ENCODE results near the gene FKBP10.

FKBP10 gene

GRCh38 chr17:41768682-41769288 lies 44.0 kb upstream of the FKBP10 start:
- H3K9me3 ChIP-seq (ENCODE audit: control insufficient read depth, low read length) = no peaks in the 10 kb centered on the region
- no peak overlapping the region for H2AFZ ChIP-seq (ENCODE audit: low read depth, low read length)
- no peak overlapping the region for H2BK5ac ChIP-seq (ENCODE audit: low read depth, low read length, poor library complexity, severe bottlenecking)
- peak overlapping the region in 1 of 2 experiments; percentile 8 for H3K4me3 ChIP-seq (ENCODE audit: insufficient read depth in 1 of 2, low read depth in 1 of 2, low read length in 2 of 2)
- no peak for DNase-seq
- H3K9ac ChIP-seq (ENCODE audit: low read length) = no peak overlapping the region
- H3K36me3 ChIP-seq (ENCODE audit: control insufficient read depth in 1 of 2, insufficient read depth in 2 of 2, low read depth in 1 of 2, low read length in 2 of 2) = peaks cover 0 to 90% of the 10 kb centered on the region in 2 experiments
- no peak overlapping the region for H3K23ac ChIP-seq (ENCODE audit: low read length in 2 of 2)
- H3K27ac ChIP-seq (ENCODE audit: low read length, poor library complexity, severe bottlenecking) = no peak overlapping the region
- 97% methylated on average over 23 of the region's 23 CpGs for WGBS
- H3K14ac ChIP-seq (ENCODE audit: low read length in 2 of 2) = no peak overlapping the region
- no peak overlapping the region for H3K4me2 ChIP-seq (ENCODE audit: low read length, poor library complexity, severe bottlenecking)
- H3K18ac ChIP-seq (ENCODE audit: low read depth in 1 of 2, low read length in 2 of 2) = no peak overlapping the region
- no peak overlapping the region for H2BK120ac ChIP-seq (ENCODE audit: low read depth, low read length)
- peaks cover 33% of the 10 kb centered on the region for H3K4me1 ChIP-seq (ENCODE audit: control insufficient read depth, insufficient read depth, low read depth, low read length)
- H2AK5ac ChIP-seq (ENCODE audit: low read length, severe bottlenecking) = no peak overlapping the region
- H4K91ac ChIP-seq (ENCODE audit: low read length) = no peak overlapping the region
- no peak overlapping the region for H4K8ac ChIP-seq (ENCODE audit: low read length)
- H2BK15ac ChIP-seq (ENCODE audit: low read depth, poor library complexity, severe bottlenecking) = no peak overlapping the region
- H2BK12ac ChIP-seq (ENCODE audit: low read length in 2 of 2) = no peak overlapping the region
- peaks cover 34% of the 10 kb centered on the region for H3K79me1 ChIP-seq (replicated peaks; ENCODE audit: low read length, poor library complexity, severe bottlenecking)
- H3K4ac ChIP-seq (ENCODE audit: low read depth in 1 of 2, low read length in 2 of 2) = no peak overlapping the region
- peaks cover 0 to 13% of the 10 kb centered on the region in 2 experiments for H3K27me3 ChIP-seq (ENCODE audit: control insufficient read depth in 1 of 2, insufficient read depth in 1 of 2, low read length in 2 of 2)

GRCh38 chr17:41769346-41769862 lies 43.4 kb upstream of the FKBP10 start:
- no peak overlapping the region for H4K8ac ChIP-seq (ENCODE audit: low read length)

GRCh38 chr17:41769985-41770384 lies 42.8 kb upstream of the FKBP10 start:
- WGBS = 92% methylated on average over 3 of the region's 3 CpGs
- H2BK120ac ChIP-seq (ENCODE audit: low read depth, low read length) = no peak overlapping the region

More at GRCh38 chr17:41769346-41769862, 43.4 kb upstream of the FKBP10 start:
- Histone ChIP-seq H3K4me1 (ENCODE audit: control insufficient read depth, insufficient read depth, low read depth, low read length) (peaks cover 37% of the 10 kb centered on the region), H3K27ac (ENCODE audit: low read length, poor library complexity, severe bottlenecking) (no peak overlapping the region), H3K27me3 (ENCODE audit: control insufficient read depth in 1 of 2, insufficient read depth in 1 of 2, low read length in 2 of 2) (peaks cover 0 to 13% of the 10 kb centered on the region in 2 experiments), H3K18ac (ENCODE audit: low read depth in 1 of 2, low read length in 2 of 2) (no peak overlapping the region), H2AK5ac (ENCODE audit: low read length, severe bottlenecking) (no peak overlapping the region), H2BK12ac (ENCODE audit: low read length in 2 of 2) (no peak overlapping the region), H3K36me3 (ENCODE audit: control insufficient read depth in 1 of 2, insufficient read depth in 2 of 2, low read depth in 1 of 2, low read length in 2 of 2) (peaks cover 0 to 88% of the 10 kb centered on the region in 2 experiments), H3K4me2 (ENCODE audit: low read length, poor library complexity, severe bottlenecking) (no peak overlapping the region), H4K91ac (ENCODE audit: low read length) (no peak overlapping the region), H3K4me3 (ENCODE audit: insufficient read depth in 1 of 2, low read depth in 1 of 2, low read length in 2 of 2) (no peak overlapping the region), H3K14ac (ENCODE audit: low read length in 2 of 2) (no peak overlapping the region), H3K23ac (ENCODE audit: low read length in 2 of 2) (no peak overlapping the region), H3K9ac (ENCODE audit: low read length) (no peak overlapping the region), H2BK5ac (ENCODE audit: low read depth, low read length, poor library complexity, severe bottlenecking) (no peak overlapping the region), H3K4ac (ENCODE audit: low read depth in 1 of 2, low read length in 2 of 2) (no peak overlapping the region), H3K79me1 (replicated peaks; ENCODE audit: low read length, poor library complexity, severe bottlenecking) (peaks cover 31% of the 10 kb centered on the region), H3K9me3 (ENCODE audit: control insufficient read depth, low read length) (no peaks in the 10 kb centered on the region), H2AFZ (ENCODE audit: low read depth, low read length) (no peak overlapping the region), H2BK15ac (ENCODE audit: low read depth, poor library complexity, severe bottlenecking) (no peak overlapping the region), H2BK120ac (ENCODE audit: low read depth, low read length) (no peak overlapping the region)
- WGBS = 96% methylated on average over 16 of the region's 16 CpGs
- no peak for DNase-seq

GRCh38 chr17:41771389-41772206 lies 41.2 kb upstream of the FKBP10 start:
- Histone ChIP-seq H3K4ac (ENCODE audit: low read depth in 1 of 2, low read length in 2 of 2) (no peak overlapping the region), H3K4me1 (ENCODE audit: control insufficient read depth, insufficient read depth, low read depth, low read length) (peaks cover 55% of the 10 kb centered on the region), H3K27me3 (ENCODE audit: control insufficient read depth in 1 of 2, insufficient read depth in 1 of 2, low read length in 2 of 2) (peaks cover 0 to 13% of the 10 kb centered on the region in 2 experiments), H3K18ac (ENCODE audit: low read depth in 1 of 2, low read length in 2 of 2) (no peak overlapping the region), H2BK120ac (ENCODE audit: low read depth, low read length) (no peak overlapping the region), H2AFZ (ENCODE audit: low read depth, low read length) (no peak overlapping the region), H3K14ac (ENCODE audit: low read length in 2 of 2) (no peak overlapping the region), H3K4me3 (ENCODE audit: insufficient read depth in 1 of 2, low read depth in 1 of 2, low read length in 2 of 2) (no peak overlapping the region), H3K9ac (ENCODE audit: low read length) (no peak overlapping the region), H2AK5ac (ENCODE audit: low read length, severe bottlenecking) (peak overlapping the region; percentile 97), H3K79me1 (replicated peaks; ENCODE audit: low read length, poor library complexity, severe bottlenecking) (peaks cover 28% of the 10 kb centered on the region), H3K27ac (ENCODE audit: low read length, poor library complexity, severe bottlenecking) (peak overlapping the region; percentile 92), H3K36me3 (ENCODE audit: control insufficient read depth in 1 of 2, insufficient read depth in 2 of 2, low read depth in 1 of 2, low read length in 2 of 2) (peaks cover 0 to 91% of the 10 kb centered on the region in 2 experiments), H3K4me2 (ENCODE audit: low read length, poor library complexity, severe bottlenecking) (no peak overlapping the region), H2BK12ac (ENCODE audit: low read length in 2 of 2) (no peak overlapping the region), H3K9me3 (ENCODE audit: control insufficient read depth, low read length) (no peaks in the 10 kb centered on the region), H4K91ac (ENCODE audit: low read length) (peak overlapping the region; percentile 74), H2BK5ac (ENCODE audit: low read depth, low read length, poor library complexity, severe bottlenecking) (no peak overlapping the region), H4K8ac (ENCODE audit: low read length) (peak overlapping the region; percentile 32), H2BK15ac (ENCODE audit: low read depth, poor library complexity, severe bottlenecking) (no peak overlapping the region), H3K23ac (ENCODE audit: low read length in 2 of 2) (no peak overlapping the region)
- WGBS = 86% methylated on average over 16 of the region's 17 CpGs
- no peak for DNase-seq

More at GRCh38 chr17:41769985-41770384, 42.8 kb upstream of the FKBP10 start:
- Histone ChIP-seq H3K4me3 (ENCODE audit: insufficient read depth in 1 of 2, low read depth in 1 of 2, low read length in 2 of 2) (no peak overlapping the region), H3K27me3 (ENCODE audit: control insufficient read depth in 1 of 2, insufficient read depth in 1 of 2, low read length in 2 of 2) (peaks cover 0 to 13% of the 10 kb centered on the region in 2 experiments), H2BK12ac (ENCODE audit: low read length in 2 of 2) (no peak overlapping the region), H4K8ac (ENCODE audit: low read length) (no peak overlapping the region), H3K9me3 (ENCODE audit: control insufficient read depth, low read length) (no peaks in the 10 kb centered on the region), H3K14ac (ENCODE audit: low read length in 2 of 2) (no peak overlapping the region), H2BK5ac (ENCODE audit: low read depth, low read length, poor library complexity, severe bottlenecking) (no peak overlapping the region), H3K36me3 (ENCODE audit: control insufficient read depth in 1 of 2, insufficient read depth in 2 of 2, low read depth in 1 of 2, low read length in 2 of 2) (peaks cover 0 to 88% of the 10 kb centered on the region in 2 experiments), H2BK15ac (ENCODE audit: low read depth, poor library complexity, severe bottlenecking) (no peak overlapping the region), H3K23ac (ENCODE audit: low read length in 2 of 2) (peak overlapping the region in 1 of 2 experiments; percentile 47), H2AFZ (ENCODE audit: low read depth, low read length) (no peak overlapping the region), H3K4me2 (ENCODE audit: low read length, poor library complexity, severe bottlenecking) (no peak overlapping the region), H4K91ac (ENCODE audit: low read length) (no peak overlapping the region), H2AK5ac (ENCODE audit: low read length, severe bottlenecking) (no peak overlapping the region), H3K4ac (ENCODE audit: low read depth in 1 of 2, low read length in 2 of 2) (no peak overlapping the region), H3K4me1 (ENCODE audit: control insufficient read depth, insufficient read depth, low read depth, low read length) (peaks cover 40% of the 10 kb centered on the region), H3K79me1 (replicated peaks; ENCODE audit: low read length, poor library complexity, severe bottlenecking) (peaks cover 26% of the 10 kb centered on the region), H3K18ac (ENCODE audit: low read depth in 1 of 2, low read length in 2 of 2) (no peak overlapping the region), H3K9ac (ENCODE audit: low read length) (no peak overlapping the region), H3K27ac (ENCODE audit: low read length, poor library complexity, severe bottlenecking) (no peak overlapping the region)
- DNase-seq = no peak
